HCT116 (cell line): ENCODE measurements around the gene CFAP45. TPM values are rescaled to one million over a fixed set of nuclear protein-coding genes. Genes with fewer than 3 reads are reported as not detected.

Source experiments
- ATAC-seq: fragments of 200-7000 bp; cut with Tn5 transposase; 2 replicates; pipeline ENCODE4 v1.9.1; 2020; ENCODE audit warnings: mild to moderate bottlenecking, moderate library complexity
- BruUV-seq: library from RNA; stranded (reverse); fragments of 400-500 nt; replicated peaks from 2 replicates; lab custom pipeline; 2021; lab: Mats Ljungman, UMichigan
- CTCF ChIA-PET: fragments of 300-600 bp; sonication (Branson Sonifier 250); formaldehyde crosslinking; loops from one replicate; lab custom pipeline; 2021; ENCODE audit warnings: antibody characterized with exemption; lab: Charles Lee
- POLR2A ChIA-PET: fragments of 300-600, 350-600 bp; sonication (Branson Sonifier 250); formaldehyde crosslinking; loops from one replicate; lab custom pipeline; 2021; ENCODE audit warnings: antibody characterized with exemption; lab: Charles Lee
- RAD21 ChIA-PET, 2 experiments: fragments of 300-600 bp; sonication (Branson Sonifier 250); formaldehyde crosslinking; loops; one replicate each; lab custom pipeline; 2023; ENCODE audit warnings: low total read pairs in 2 of 2; ENCODE audit not compliant: uncharacterized antibody in 2 of 2, unreplicated experiment in 2 of 2, low non-redundant PET in 1 of 2; lab: Charles Lee
- DNase-seq: peaks from one replicate; pipeline ENCODE4 v3.0.0-alpha.2; 2010; ENCODE audit warnings: low read depth, low spot score
- H2AFZ ChIP-seq: fragments of 200-600 bp; shearing (Covaris generic), sonication (generic); 2 replicates; pipeline ENCODE4 v1.6.1; 2017; ENCODE audit warnings: low read depth, mixed run types, mixed read lengths, antibody characterized with exemption, low read length; ENCODE audit not compliant: poor library complexity, severe bottlenecking
- H3K27ac ChIP-seq: 2 replicates; pipeline ENCODE4 v1.5.1; 2012; ENCODE audit warnings: low read depth, low read length
- H3K27me3 ChIP-seq: fragments of 200-600 bp; sonication (generic); 2 replicates; pipeline ENCODE4 v1.6.1; 2016; ENCODE audit warnings: mixed run types, low read length, mixed read lengths; ENCODE audit not compliant: insufficient read depth
- H3K36me3 ChIP-seq, 2 experiments: fragments of 200-500 bp in 1 of 2; fragments of 200-600 bp in 1 of 2; sonication (Bioruptor generic) in 1 of 2; sonication (generic) in 1 of 2; 2 replicates each; pipeline versions ENCODE4 v1.5.1 to v1.6.1; 2014 to 2016; ENCODE audit warnings: low read length in 2 of 2, inconsistent platforms in 1 of 2, mixed read lengths in 1 of 2, mixed run types in 1 of 2; ENCODE audit not compliant: insufficient read depth in 2 of 2, control insufficient read depth in 1 of 2
- H3K4me1 ChIP-seq, 2 experiments: fragments of 200-600 bp in 1 of 2; sonication (generic) in 1 of 2; 2 replicates each; pipeline versions ENCODE4 v1.5.1 to v1.6.1; 2012 to 2017; ENCODE audit warnings: low read length in 2 of 2, inconsistent platforms in 1 of 2, mild to moderate bottlenecking in 1 of 2, mixed read lengths in 1 of 2, mixed run types in 1 of 2, moderate library complexity in 1 of 2; ENCODE audit not compliant: insufficient read depth in 2 of 2, control insufficient read depth in 1 of 2
- H3K4me2 ChIP-seq: fragments of 200-600 bp; sonication (generic); 2 replicates; pipeline ENCODE4 v1.6.1; 2017; ENCODE audit warnings: mixed run types, low read length, mixed read lengths
- H3K4me3 ChIP-seq, 2 experiments: fragments of 200-600 bp in 1 of 2; sonication (generic) in 1 of 2; replicated peaks in 1 of 2; 2 replicates each; pipeline ENCODE4 v1.5.1; 2011 to 2016; ENCODE audit warnings: low read length in 2 of 2, control low read depth in 1 of 2, low read depth in 1 of 2, mild to moderate bottlenecking in 1 of 2, mixed read lengths in 1 of 2, mixed run types in 1 of 2
- H3K79me2 ChIP-seq: fragments of 200-600 bp; sonication (generic); 2 replicates; pipeline ENCODE4 v1.6.1; 2017; ENCODE audit warnings: mild to moderate bottlenecking, mixed run types, low read length, moderate library complexity, mixed read lengths; ENCODE audit not compliant: insufficient read depth
- H3K9ac ChIP-seq: fragments of 200-600 bp; sonication (generic); 2 replicates; pipeline ENCODE4 v1.6.1; 2016; ENCODE audit warnings: low read length, mixed read lengths
- H3K9me2 ChIP-seq: fragments of 200-600 bp; sonication (generic), shearing (Covaris generic); 2 replicates; pipeline ENCODE4 v1.6.1; 2017; ENCODE audit warnings: mixed run types, mild to moderate bottlenecking, moderate library complexity; ENCODE audit not compliant: insufficient read depth
- H3K9me3 ChIP-seq, 2 experiments: fragments of 200-500 bp in 1 of 2; fragments of 200-600 bp in 1 of 2; sonication (Bioruptor generic) in 1 of 2; sonication (generic) in 1 of 2; 2 replicates each; pipeline ENCODE4 v1.6.1; 2014 to 2017; ENCODE audit warnings: low read length in 2 of 2, mixed read lengths in 2 of 2, inconsistent platforms in 1 of 2, low read depth in 1 of 2, mild to moderate bottlenecking in 1 of 2, mixed run types in 1 of 2, moderate library complexity in 1 of 2; ENCODE audit not compliant: control insufficient read depth in 1 of 2, insufficient read depth in 1 of 2
- H4K20me1 ChIP-seq: fragments of 200-600 bp; sonication (generic), shearing (Covaris generic); 2 replicates; pipeline ENCODE4 v1.6.1; 2017; ENCODE audit warnings: mixed run types, mild to moderate bottlenecking, moderate library complexity; ENCODE audit not compliant: insufficient read depth
- ATF3 ChIP-seq: IDR thresholded peaks from 2 replicates; pipeline ENCODE4 v1.6.1; 2012
- CBX3 ChIP-seq: IDR thresholded peaks from 2 replicates; pipeline ENCODE4 v1.6.1; 2012; ENCODE audit warnings: low read depth
- CTCF ChIP-seq, 3 experiments: fragments of 200-600 bp in 1 of 3; sonication (generic) in 1 of 3; IDR thresholded peaks in 2 of 3; conservative IDR thresholded peaks in 1 of 3; 2 replicates each; pipeline ENCODE4 v1.5.1; 2012 to 2017; ENCODE audit warnings: low read depth in 2 of 3, low read length in 2 of 3, antibody characterized with exemption in 1 of 3, borderline replicate concordance in 1 of 3, control low read depth in 1 of 3, mild to moderate bottlenecking in 1 of 3, mixed read lengths in 1 of 3, mixed run types in 1 of 3, moderate library complexity in 1 of 3; ENCODE audit not compliant: insufficient read depth in 1 of 3
- EGR1 ChIP-seq: IDR thresholded peaks from 2 replicates; pipeline ENCODE4 v1.6.1; 2012; ENCODE audit warnings: low read depth
- EZH2phosphoT487 ChIP-seq: fragments of 200-600 bp; IDR thresholded peaks from 2 replicates; pipeline ENCODE4 v1.6.1; 2018; ENCODE audit warnings: antibody characterized with exemption, borderline replicate concordance
- FOSL1 ChIP-seq: IDR thresholded peaks from 2 replicates; pipeline ENCODE4 v1.6.1; 2012; ENCODE audit warnings: low read depth
- JUND ChIP-seq: IDR thresholded peaks from 2 replicates; pipeline ENCODE4 v1.6.1; 2012
- MAX ChIP-seq: IDR thresholded peaks from 2 replicates; pipeline ENCODE4 v1.6.1; 2012
- POLR2AphosphoS5 ChIP-seq: IDR thresholded peaks from 2 replicates; pipeline ENCODE4 v1.6.1; 2011; ENCODE audit warnings: mild to moderate bottlenecking, low read depth, low read length, moderate library complexity
- SIN3A ChIP-seq: IDR thresholded peaks from 2 replicates; pipeline ENCODE4 v1.6.1; 2012; ENCODE audit warnings: low read depth
- ZBTB33 ChIP-seq: IDR thresholded peaks from 2 replicates; pipeline ENCODE4 v1.6.1; 2011; ENCODE audit warnings: mild to moderate bottlenecking, low read length, moderate library complexity; ENCODE audit not compliant: insufficient replicate concordance; ENCODE audit errors: extremely low read depth
- ZFX ChIP-seq: fragments of 450-650 bp; IDR thresholded peaks from 2 replicates; pipeline ENCODE4 v1.6.1; 2017
- ZNF274 ChIP-seq: fragments of 200-500 bp; sonication (Bioruptor generic); IDR thresholded peaks from 2 replicates; pipeline ENCODE4 v1.6.1; 2014; ENCODE audit warnings: mild to moderate bottlenecking, low read depth, low read length, inconsistent platforms
- intact Hi-C: fragments of 100-400 bp; cut with micrococcal nuclease; formaldehyde crosslinking; loops from 2 replicates; pipeline ENCODE4 v1.10.0; 2022
- total RNA-seq: library from RNA; stranded (reverse); gene quantifications from one replicate; pipeline ENCODE4 v1.2.1, GENCODE V29; 2021; ENCODE audit not compliant: unreplicated experiment

The CFAP45 gene
- total RNA-seq, 1 experiment from 2014 or later, result 0.59 TPM

- RAD21 ChIA-PET, result no interaction called here
- ATAC-seq, result no peak
- no peaks in the 10 kb centered on the region; a peak in 1 of 4 replicates for H3K36me3 ChIP-seq
- no peak for DNase-seq
- POLR2A ChIA-PET, result no interaction called here
- no peak overlapping the region for H3K4me2 ChIP-seq
- H3K27ac ChIP-seq, result no peak overlapping the region
- no TSS peak for BruUV-seq
- H3K27me3 ChIP-seq, result no peaks in the 10 kb centered on the region
- no peak overlapping the region for H2AFZ ChIP-seq
- CTCF ChIA-PET, result interaction anchor here (2.5 kb wide), 1 partner anchor 77 kb away, joined by 15 read pairs; no protein-coding TSS in a partner anchor
- H3K4me3 ChIP-seq, result no peak overlapping the region
- intact Hi-C loops, result no loop called here
- peaks cover 4 to 8% of the 10 kb centered on the region in 2 experiments; a peak in 3 of 4 replicates for H3K4me1 ChIP-seq
- no peaks in the 10 kb centered on the region for H3K9me2 ChIP-seq
- no peaks in the 10 kb centered on the region for H4K20me1 ChIP-seq
- no peaks in the 10 kb centered on the region for H3K79me2 ChIP-seq
- TF ChIP-seq EGR1 (no peak), ZFX (no peak), FOSL1 (no peak), ZBTB33 (no peak), EZH2phosphoT487 (no peak), CBX3 (no peak), POLR2AphosphoS5 (no peak), ZNF274 (no peak), CTCF (IDR thresholded peaks at IDR 0.05 in 2 of 3, conservative IDR thresholded peaks at IDR 0.05 in 1 of 3; ENCODE audit: borderline replicate concordance in 1 of 3, insufficient read depth in 1 of 3, low read depth in 2 of 3, low read length in 2 of 3) (no peak), JUND (no peak), MAX (no peak), SIN3A (no peak), ATF3 (no peak)
- H3K9me3 ChIP-seq, result no peaks in the 10 kb centered on the region
- no peak overlapping the region for H3K9ac ChIP-seq
Measured at GRCh38 chr1:159930634-159931033, 30.7 kb upstream of the CFAP45 start.
